Measurements from ENCODE around the gene ZMPSTE24. TPM values are rescaled to one million over a fixed set of nuclear protein-coding genes. Genes with fewer than 3 reads are reported as not detected.
"Not testable (repeated sequence)": the region's sequence is repeated elsewhere in the genome, so short reads cannot be mapped to it uniquely, and the experiment has no call there.

The ZMPSTE24 gene
- total RNA-seq, 1 donor from 2014 or later: 68.4 TPM

DNA sequence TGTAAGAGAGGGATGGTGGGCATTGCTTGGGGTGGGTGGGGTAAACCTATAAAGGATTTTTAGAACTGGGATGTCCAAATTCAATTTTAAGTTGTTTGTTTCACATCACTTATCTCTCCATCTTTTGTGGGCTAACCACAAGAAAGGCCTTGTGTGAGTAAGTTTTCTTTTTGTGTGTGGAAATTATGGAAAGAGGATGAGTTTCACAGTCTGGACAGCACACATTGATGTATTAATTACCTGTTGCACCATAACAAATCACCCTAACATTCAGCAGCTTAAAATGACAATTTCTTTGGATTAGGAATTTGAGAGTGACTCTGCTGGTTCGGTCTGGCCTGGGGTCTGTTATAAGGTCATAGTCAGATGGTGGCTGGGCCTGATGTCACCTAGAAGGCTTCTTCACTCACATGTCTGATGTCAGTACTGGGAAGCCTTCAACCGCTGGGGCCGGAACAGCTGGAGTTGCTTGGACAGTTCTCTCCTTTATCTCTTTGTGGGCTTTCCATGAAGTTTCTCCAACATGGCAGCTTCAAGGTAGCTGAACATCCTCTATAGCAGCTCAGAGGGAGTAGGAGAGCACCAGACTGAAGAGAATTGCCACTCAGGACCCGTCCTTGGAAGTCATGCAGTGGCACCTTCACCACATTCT, 61.1 kb downstream of the ZMPSTE24 start:
- FAIRE-seq (no peak), DNase-seq (ENCODE audit: low read depth) (no peak)
- H3K27me3 ChIP-seq (ENCODE audit: control insufficient read depth, insufficient read depth, low read length): peaks cover 22% of the 10 kb centered on the region
- no peak overlapping the region for H3K4me3 ChIP-seq (ENCODE audit: low read depth, low read length)
- H3K36me3 ChIP-seq (ENCODE audit: control insufficient read depth, insufficient read depth, low read length): no peaks in the 10 kb centered on the region
- TF ChIP-seq, protein P1, sequence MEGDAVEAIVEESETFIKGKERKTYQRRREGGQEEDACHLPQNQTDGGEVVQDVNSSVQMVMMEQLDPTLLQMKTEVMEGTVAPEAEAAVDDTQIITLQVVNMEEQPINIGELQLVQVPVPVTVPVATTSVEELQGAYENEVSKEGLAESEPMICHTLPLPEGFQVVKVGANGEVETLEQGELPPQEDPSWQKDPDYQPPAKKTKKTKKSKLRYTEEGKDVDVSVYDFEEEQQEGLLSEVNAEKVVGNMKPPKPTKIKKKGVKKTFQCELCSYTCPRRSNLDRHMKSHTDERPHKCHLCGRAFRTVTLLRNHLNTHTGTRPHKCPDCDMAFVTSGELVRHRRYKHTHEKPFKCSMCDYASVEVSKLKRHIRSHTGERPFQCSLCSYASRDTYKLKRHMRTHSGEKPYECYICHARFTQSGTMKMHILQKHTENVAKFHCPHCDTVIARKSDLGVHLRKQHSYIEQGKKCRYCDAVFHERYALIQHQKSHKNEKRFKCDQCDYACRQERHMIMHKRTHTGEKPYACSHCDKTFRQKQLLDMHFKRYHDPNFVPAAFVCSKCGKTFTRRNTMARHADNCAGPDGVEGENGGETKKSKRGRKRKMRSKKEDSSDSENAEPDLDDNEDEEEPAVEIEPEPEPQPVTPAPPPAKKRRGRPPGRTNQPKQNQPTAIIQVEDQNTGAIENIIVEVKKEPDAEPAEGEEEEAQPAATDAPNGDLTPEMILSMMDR (IDR thresholded peaks at IDR 0.05; ENCODE audit: insufficient read depth, low read length, severe bottlenecking): no peak

DNA sequence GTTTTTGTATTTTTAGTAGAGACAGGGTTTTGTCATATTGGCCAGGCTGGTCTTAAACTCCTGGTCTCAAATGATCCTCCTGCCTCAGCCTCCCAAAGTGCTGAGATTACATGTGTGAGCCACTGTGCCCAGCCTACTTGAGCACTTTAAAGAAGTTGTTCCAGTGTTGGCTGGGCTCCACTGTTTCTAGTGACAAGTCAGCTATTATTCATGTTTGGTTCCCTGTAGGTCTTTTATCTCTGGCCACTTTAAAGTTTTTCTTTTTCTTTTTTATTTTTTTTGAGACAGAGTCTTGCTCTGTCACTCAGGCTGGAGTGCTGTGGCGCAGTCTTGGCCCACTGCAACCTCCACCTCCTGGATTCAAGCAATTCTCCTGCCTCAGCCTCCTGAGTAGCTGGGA, 73.4 kb downstream of the ZMPSTE24 start:
- H3K4me3 ChIP-seq (ENCODE audit: low read depth, low read length); H3K27me3 ChIP-seq (ENCODE audit: control insufficient read depth, insufficient read depth, low read length); DNase-seq (ENCODE audit: low read depth); FAIRE-seq; H3K36me3 ChIP-seq (ENCODE audit: control insufficient read depth, insufficient read depth, low read length): not testable (repeated sequence)

DNA sequence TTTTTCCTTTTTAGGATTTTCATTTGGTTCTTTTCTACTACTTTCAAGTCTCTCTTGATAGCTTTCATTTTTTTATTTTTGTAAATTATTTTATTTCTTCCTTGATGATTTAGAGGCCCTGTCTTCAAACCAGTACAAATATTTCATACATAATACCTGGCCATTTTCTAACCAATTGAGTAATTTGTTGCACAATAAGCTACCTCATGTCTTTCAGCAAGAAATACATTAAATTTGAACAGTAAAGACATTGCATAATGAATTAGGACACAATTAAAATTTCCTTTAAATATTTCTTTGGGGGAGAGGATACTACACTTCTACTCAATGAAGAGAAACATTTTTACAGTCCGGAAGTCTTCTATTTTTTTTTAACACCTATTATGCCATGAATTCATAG, 74.7 kb downstream of the ZMPSTE24 start:
- TF ChIP-seq, protein P1 (IDR thresholded peaks at IDR 0.05; ENCODE audit: insufficient read depth, low read length, severe bottlenecking): no peak
- Histone ChIP-seq H3K36me3 (ENCODE audit: control insufficient read depth, insufficient read depth, low read length) (no peaks in the 10 kb centered on the region), H3K27me3 (ENCODE audit: control insufficient read depth, insufficient read depth, low read length) (no peaks in the 10 kb centered on the region), H3K4me3 (ENCODE audit: low read depth, low read length) (no peak overlapping the region)
- FAIRE-seq (no peak), DNase-seq (ENCODE audit: low read depth) (no peak)

DNA sequence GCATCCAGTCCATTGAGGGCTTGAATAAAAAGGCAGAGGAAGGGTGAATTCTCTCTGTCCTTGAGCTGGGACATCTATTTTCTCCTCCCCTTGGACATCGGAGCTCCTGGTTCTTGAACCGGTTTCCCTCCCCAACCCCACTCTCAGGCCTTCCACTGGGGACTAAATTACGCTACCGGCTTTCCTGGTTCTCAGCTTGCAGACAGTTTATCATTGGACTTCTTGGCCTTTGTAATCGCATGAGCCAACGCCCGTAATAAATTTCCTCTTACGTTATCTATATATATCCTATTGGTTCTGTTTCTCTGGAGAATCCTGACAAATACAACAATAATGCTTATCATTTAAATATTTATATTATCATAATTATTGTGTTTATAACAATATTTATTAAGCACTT, 79.4 kb downstream of the ZMPSTE24 start:
- DNase-seq (ENCODE audit: low read depth) (no peak), FAIRE-seq (no peak)
- Histone ChIP-seq H3K4me3 (ENCODE audit: low read depth, low read length) (no peak overlapping the region), H3K27me3 (ENCODE audit: control insufficient read depth, insufficient read depth, low read length) (no peaks in the 10 kb centered on the region), H3K36me3 (ENCODE audit: control insufficient read depth, insufficient read depth, low read length) (no peaks in the 10 kb centered on the region)
- TF ChIP-seq, protein P1 (IDR thresholded peaks at IDR 0.05; ENCODE audit: insufficient read depth, low read length, severe bottlenecking): no peak

DNA sequence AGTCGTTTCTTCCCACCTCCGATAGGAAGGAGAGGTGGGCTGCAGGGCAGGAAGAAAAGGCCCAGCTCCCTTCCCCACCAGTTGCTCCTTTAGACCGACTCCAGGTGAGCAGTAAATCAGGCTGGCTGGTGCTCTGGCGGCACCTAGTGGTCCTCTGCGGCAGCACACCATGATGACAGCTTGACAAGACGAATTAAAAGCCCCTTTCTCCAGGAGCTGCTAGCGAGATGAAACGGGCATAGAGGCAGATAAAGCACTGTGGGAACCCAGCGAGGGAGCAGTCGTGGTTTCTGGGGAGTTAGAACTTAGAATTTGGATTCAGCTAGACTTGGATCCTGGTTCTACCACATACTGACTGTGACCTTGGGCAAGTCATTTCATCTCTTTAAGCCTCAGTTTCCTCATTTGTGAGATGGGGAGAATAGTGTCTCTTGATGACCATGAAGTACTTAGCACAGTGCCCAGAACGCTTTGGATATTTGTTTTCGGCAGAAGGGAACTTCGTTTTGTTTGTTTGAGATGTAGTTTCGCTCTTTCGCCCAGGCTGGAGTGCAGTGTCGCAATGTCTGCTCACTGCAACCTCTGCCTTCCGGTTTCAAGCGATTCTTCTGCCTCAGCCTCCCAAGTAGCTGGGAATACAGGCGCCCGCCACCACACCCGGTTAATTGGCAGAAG, 80.8 kb downstream of the ZMPSTE24 start:
- H3K4me3 ChIP-seq (ENCODE audit: low read depth, low read length): no peak overlapping the region
- TF ChIP-seq, protein P1 (IDR thresholded peaks at IDR 0.05; ENCODE audit: insufficient read depth, low read length, severe bottlenecking): peak; percentile 98
- DNase-seq (ENCODE audit: low read depth) (peak; percentile 72), FAIRE-seq (peak; percentile 47)
- H3K36me3 ChIP-seq (ENCODE audit: control insufficient read depth, insufficient read depth, low read length): no peaks in the 10 kb centered on the region
- H3K27me3 ChIP-seq (ENCODE audit: control insufficient read depth, insufficient read depth, low read length): no peaks in the 10 kb centered on the region

DNA sequence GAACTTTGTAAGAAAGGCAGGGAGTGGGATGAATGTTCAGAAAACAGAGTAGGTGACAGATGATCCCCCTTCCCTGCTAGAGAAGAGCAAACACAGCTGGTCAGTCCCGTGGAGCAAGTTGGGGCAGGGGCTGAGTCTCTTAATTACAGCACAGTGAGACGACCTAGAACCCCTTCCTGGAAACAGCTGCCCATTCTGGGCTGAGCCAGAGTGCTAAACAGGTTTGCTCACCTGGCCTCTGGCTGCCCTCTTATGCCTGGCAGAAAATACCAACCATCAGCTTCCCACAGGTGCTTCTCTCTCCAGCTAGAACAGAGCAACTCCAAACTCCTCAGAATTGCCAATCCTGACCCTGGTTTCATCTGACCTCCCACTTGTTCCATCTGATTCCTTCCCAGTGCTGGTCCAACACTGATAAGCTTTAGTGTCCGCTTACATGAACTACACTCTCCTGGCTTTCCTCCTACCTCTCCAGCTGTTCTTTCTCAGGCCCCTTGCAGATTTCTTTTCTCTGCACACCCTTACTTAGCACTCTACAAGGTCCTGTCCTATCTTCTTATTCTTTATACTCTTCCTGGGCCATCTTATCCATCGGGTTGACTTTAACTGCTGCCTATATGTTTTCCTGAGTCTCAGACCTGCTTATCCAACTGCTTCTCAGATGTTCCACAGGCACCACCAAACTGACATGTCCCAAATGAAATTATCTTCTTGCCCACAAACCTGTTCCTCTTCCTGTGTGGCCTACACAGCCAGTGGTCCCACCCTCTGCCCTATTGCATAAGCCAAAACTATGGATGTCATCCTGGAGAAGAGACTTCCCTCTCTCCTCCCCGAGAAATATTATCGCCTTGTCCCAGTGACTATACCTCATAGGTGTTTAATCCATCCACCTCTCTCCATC, 81.6 kb downstream of the ZMPSTE24 start:
- Histone ChIP-seq H3K4me3 (ENCODE audit: low read depth, low read length) (no peak overlapping the region), H3K36me3 (ENCODE audit: control insufficient read depth, insufficient read depth, low read length) (no peaks in the 10 kb centered on the region), H3K27me3 (ENCODE audit: control insufficient read depth, insufficient read depth, low read length) (no peaks in the 10 kb centered on the region)
- no peak for DNase-seq (ENCODE audit: low read depth)
- FAIRE-seq: no peak
- TF ChIP-seq, protein P1 (IDR thresholded peaks at IDR 0.05; ENCODE audit: insufficient read depth, low read length, severe bottlenecking): no peak
